DMS114 treated with DMSO at 0.1 percent for 48 hours (cell line): Measurements from ENCODE around the gene LAMP5.

Experiments
- DNase-seq: peaks from one replicate; lab custom pipeline; 2025; ENCODE audit not compliant: unreplicated experiment; lab: John Stamatoyannopoulos, UW

LAMP5 gene

DNA sequence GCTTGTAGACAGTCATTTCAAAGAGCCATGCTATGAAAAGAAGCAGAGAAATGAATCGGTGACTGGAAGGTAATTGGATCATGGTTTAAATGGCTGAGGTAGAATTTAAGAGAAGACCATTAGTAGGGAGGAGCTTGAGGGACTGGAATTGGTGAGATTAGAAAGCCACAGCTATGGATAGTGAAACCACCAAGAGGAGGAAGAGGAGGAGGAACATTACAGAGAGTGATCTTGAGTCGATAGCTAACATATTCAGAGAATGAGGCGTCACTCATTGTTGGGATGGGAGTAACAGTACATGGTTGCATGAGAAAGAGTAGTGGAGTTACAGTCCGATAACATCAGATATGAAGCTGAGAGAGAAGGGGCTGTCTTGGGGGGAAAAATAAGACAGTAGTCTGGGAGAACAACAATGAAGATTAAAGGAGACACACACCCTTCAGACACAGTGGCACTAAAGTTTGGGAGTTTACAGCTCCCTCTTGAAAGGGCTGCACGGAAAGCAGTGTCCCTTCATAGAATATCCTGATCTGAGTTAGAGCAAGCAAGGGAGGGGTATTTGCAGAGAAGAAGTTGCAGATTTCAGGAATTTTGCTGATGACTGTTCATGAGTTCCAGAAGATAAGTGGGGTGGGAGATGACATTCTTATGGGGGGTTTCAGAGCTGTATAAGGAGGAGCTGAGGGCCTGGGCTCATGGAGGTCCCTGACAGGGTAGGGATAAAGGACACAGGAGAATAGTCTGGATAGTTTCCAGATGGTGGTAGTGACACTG, 15.1 kb upstream of the LAMP5 start:
- no peak for DNase-seq

DNA sequence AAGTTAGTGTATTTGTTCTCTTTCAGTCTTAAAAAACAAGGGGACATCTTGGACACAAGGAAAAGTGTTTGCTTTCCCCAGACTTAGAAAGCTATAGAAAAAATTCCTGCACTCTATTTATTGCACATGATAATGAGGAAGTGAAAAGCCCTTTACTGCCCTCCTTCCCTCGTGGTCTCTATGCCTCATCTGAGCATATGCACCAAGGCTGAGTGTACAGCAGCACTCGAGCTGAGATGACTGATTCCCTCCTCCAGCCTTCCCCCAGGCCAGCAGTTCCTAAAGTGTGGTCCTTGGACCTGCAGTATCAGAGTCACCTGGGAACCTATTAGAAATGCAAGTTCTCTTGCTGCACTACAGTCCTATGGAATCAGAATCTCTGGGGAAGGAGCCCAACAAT, 14.3 kb upstream of the LAMP5 start:
- DNase-seq: no peak

DNA sequence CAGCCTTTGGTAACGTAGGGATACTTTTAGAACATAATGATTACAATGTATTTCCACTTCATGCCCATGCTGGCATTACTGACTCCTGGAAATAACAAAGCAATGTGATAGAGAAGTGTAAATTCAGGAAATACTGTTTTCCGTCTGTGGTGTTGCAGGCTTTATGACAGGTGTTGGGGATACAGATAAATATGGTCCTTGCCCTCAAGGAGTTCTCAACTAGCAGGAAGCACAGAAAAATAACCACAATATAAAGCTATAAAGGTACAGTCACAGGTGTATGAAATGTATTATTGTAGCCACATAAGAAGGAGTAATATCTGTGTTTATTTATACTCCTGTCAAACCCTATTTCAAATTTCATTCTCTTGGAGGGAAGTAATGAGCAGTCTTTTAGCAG, 12.9 kb upstream of the LAMP5 start:
- DNase-seq: no peak

DNA sequence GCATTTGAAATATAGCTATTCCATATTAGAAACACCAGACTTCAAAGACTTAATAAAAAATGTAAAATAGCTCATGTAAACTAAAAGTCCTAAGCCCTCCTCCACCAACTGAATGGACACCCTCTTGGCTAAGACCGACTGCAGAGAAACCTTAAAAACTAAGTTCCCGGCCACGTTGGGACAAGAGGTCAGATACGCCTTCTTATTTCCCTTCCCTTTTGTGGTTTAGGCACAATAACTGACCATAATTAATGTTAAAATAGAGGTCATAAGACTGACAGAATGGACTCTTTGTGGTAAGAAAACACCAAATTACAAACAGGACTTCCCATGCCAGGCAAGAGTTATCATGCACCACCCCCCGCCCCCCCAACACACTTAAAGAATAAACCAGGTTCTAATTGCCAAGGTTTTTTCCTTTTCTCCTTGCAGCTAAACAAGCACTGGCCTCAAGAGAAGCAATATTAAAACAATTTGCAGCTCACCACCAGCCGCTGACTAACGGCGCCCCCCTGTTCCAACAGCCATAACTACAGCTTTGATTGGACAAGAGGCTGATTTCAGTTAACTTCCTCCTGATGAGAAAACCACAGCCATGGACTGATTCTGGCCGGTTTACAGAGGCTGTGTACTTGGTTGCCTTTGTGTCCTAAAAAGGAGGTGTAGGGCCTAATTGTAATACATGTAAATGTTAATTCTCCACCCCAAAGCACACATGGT, 10.7 kb upstream of the LAMP5 start:
- no peak for DNase-seq

DNA sequence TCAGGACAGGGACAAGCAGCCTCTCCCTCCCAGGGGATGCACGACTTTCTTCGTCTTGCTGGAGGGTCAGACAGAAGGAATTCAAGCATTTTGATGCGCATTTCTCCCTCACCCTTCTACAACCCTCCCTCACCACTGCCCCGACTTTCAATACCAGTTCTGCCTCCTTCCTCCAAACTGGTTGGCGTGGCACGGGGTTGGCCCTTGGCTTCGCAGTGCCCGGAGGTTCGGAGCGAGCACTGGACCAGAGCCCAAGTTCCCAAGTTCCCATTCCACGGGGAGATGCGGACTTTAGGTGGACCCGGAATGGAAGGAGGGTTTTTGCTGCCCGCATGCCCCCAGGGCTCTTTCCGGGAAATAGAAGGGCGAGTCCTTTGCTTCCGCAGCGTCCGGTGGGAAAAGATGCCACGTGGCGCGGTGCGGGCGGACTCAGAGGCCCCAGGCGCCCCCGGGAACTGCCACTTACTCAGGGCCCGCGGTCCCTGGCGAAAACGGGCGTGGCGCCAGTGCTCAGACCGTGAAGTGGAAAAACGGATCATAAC, 8.0 kb upstream of the LAMP5 start:
- no peak for DNase-seq

DNA sequence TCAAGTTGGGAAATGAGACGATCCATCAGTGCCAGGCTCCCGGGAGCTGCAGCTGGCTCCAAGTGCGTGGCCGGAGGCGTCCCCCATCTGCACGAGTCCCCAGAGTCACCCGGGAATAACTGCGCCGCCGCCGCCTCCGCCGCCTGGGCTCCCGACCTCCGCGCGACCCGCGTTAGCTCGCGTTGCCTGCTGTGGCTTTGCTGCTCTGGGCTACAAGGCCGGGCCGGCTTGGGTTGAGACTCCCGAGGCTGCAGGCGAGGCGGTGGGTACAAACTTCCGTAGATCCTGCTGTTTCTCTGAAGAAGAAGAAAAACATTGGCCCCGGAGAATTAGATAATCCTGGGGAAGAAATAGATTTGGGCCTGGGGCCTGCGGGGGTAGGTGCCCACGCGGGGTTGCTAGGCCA, 7.4 kb upstream of the LAMP5 start:
- DNase-seq: no peak

DNA sequence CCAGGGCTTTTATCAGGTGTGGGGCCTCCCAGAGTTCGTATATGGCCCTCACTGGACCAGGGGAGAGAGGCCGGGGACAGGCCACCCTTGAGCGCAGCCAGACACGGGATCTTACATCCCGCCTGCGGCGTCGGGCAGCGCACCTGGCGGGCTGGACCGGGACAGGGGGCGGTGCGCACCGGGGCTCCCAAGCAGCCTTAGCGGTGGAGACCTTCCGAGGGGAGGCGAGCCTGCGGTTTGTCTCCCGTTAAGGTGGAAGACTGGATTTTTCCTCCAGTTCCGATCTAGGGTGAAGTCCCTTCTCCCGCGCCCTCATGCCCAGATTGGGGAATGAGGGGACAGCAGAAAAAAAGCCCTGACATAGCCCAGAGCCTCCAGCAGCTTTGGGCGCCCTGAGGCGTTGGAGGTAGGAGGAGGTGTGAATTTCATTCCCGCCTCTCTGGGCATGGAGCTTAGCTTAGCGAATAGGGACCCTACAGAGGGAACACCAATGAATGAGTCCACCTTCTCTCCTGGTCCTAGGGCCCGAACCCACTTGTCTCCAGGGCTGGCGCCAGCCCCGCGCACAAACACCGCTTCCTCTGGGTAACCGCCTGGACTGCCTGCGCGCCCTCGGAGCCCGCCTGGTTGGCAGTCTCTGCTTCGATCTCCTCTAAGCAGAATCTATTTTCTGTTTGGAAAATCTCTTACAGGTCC, 6.7 kb upstream of the LAMP5 start:
- DNase-seq: no peak

DNA sequence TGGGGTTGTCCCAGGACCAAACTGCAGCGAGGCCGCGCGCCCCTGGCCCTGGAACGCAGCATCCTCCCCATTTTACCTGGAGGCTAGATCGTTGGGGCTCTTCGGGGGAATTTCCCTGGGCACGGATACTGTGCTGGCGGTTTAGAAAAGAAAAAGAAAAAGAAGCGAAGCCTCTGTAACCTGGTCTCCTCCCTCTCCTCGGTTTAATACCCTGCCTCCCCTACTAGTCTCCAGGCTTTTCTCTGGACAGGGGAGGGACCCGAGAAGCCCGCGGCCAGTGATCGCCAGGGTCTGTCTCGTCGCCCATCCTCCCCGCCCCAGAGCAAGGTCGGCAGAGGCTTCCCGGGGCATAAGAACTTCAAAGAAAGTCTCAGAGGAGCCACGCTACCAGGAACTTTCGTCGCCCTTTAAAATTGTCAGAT, 6.1 kb upstream of the LAMP5 start:
- no peak for DNase-seq

DNA sequence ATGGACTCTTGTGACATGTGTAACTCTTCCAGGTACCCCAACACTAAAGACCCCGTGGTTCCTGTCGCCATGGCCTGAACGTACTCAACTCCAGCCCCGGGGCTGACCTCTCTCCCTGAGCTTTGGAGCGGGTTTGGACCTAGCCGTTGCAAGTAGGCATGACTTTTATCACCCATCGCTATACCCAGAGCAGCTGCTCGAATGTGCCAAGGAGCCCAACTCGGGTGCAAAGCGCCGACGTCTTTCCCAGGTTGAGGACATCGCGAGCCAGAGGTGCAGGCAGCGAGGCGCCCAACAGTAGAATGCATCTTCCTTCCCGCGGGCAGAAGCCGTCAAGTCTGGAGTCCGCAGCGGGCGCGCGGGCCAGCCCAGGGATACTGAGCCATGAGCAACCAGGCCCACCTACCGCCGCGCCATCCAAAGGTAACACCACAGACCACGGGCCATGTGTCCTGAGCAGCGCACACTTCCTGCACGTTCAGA, 5.7 kb upstream of the LAMP5 start:
- DNase-seq: no peak

DNA sequence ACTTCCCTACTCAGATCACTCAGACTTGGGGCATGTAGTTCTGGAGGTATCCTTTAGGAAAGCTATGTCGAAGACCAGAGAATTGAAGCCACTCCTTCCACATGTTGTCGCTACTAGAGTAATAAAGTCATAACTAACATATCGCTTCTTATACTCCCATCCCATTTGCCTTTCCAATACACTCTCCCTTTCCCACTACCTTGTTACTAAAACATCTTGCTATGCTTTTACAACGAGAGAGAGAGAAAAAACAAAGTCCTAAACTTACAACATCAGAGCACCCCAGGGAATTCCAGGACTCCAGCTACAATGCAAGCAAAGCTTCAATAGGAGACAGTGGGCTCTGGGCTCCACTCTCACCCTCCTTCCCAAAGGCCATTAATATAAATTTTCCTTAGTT, 5.1 kb upstream of the LAMP5 start:
- DNase-seq: no peak

DNA sequence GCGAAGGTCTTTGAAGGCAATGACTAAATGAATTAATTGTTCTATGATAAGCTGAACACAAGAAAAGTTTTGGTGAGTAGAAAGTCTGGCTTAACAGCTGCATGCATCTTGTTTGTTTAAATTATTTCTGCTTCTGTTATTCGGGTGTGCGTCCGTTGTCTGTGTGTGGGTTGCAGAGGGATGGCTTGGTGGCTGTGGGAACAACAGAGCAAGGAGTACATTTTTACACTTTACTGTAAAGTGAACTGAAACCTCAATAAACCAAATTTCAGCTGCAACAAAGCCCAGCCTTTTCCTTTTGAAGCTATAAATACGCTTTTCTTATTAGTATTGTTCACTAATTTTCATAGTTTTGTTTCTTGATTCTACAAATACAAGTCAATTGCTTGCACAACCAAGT, 3.5 kb upstream of the LAMP5 start:
- no peak for DNase-seq

DNA sequence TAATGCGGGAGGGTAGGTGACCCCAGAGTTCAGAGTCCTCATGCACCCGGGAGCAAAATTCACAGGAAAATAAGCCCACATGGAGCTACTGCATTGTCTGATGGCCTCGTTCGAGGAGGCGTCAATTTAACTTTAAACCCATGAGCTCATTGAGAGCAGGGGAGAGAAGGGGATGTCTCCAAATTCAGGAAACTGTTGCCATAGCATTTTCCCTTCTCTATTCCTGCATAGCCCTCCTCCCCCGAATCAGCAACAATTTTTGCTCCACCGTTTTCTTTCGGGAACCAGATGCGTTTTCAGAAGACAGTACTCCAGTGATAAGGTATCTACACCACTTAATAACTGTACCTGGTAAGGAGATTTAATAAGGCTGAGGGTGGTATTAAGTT, 324 bp upstream of the LAMP5 start:
- DNase-seq: no peak

DNA sequence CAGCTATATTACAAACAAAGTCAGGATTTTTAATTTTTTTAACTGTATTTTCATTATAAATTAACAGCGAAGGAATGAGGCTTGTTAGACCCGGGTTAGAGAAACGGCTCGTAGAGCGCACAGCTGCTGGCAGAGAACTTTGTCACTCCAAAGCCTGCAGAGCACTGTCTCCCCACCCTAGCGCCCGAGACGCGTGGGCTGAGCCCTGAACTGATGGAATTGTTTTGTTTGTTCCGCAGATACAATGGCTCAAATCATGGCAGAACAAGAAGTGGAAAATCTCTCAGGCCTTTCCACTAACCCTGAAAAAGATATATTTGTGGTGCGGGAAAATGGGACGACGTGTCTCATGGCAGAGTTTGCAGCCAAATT, 810 bp downstream of the LAMP5 start:
- DNase-seq: no peak

DNA sequence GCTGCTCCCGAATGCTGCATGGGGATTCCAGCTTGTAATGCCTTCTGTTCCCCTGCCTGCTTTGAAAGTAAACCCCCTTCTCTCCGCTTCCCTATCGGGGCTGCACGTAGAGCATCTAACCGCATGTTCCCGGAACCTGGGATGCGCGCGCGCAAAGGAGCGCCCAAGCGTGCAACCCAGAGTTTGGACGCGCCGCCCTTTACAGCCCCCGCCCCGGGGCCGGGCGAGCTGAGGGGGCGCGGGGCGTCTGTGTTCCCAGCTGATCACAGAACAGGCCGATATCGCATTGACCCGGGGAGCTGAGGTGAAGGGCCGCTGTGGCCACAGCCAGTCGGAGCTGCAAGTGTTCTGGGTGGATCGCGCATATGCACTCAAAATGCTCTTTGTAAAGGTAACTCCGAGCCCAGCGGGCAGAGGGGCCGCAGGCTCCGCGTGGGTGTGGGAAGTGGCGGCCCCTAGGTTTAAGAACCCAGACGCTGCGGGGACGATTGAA, 1.4 kb downstream of the LAMP5 start:
- no peak for DNase-seq

DNA sequence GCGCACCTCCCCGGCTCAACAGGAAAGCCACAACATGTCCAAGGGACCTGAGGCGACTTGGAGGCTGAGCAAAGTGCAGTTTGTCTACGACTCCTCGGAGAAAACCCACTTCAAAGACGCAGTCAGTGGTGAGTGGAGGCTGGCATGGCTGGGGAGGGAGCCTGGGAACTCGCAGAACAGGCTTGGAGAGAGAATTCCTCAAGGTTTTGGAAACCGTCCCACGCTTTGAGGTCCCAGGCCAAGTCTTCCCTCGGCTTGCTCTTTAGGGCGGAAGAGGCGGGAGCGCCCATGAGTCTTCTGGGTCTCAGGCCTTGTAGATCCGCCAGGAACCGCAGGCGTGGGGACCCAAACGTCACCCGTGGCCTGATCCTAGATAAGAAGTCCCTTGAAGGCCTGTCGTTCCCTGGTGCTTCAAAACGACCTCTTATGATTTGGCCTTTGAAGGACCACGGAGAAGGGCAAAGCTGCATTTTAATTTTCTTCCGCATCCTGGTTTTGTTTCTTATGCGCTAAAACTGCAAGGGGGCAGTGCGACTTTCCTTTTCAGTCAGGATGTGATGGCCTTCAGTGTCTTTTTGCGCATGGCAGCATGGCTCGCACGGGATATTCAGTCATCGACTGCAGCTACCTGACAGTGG, 2.0 kb downstream of the LAMP5 start:
- no peak for DNase-seq

DNA sequence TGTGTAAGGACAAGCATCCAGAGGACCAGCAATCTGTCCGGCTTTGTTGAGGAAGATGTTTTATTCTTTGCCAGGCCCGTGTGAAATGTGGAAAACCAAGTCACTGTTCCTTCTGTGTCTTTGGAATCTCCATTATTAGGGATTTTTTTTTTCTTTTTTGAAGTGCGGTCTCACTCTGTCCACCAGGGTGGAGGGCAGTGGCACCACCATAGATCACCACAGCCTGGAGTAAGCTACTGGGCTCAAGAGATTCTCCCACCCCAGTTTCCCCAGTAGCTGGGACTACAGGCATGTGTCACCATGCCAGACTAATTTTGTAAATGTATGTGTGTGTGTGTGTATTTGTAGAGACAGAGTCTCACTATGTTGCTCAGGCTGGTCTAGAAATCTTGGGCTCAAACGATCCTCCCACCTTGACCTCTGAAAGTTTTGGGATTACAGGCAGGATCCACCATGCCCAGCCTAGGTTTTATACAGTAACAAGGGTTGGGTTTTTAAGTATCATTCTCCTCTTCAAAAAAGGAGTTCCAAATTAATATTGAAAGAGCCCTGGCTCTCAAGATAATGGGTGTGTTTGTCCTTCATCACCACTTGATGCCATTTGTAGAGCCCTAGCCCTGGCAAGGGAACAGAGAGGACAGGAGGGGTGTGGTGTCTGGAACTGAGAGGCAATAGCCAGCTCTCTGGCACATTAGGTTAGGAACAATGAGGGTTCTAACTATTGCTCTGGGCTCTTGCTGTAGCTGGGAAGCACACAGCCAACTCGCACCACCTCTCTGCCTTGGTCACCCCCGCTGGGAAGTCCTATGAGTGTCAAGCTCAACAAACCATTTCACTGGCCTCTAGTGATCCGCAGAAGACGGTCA, 3.1 kb downstream of the LAMP5 start:
- DNase-seq: no peak

DNA sequence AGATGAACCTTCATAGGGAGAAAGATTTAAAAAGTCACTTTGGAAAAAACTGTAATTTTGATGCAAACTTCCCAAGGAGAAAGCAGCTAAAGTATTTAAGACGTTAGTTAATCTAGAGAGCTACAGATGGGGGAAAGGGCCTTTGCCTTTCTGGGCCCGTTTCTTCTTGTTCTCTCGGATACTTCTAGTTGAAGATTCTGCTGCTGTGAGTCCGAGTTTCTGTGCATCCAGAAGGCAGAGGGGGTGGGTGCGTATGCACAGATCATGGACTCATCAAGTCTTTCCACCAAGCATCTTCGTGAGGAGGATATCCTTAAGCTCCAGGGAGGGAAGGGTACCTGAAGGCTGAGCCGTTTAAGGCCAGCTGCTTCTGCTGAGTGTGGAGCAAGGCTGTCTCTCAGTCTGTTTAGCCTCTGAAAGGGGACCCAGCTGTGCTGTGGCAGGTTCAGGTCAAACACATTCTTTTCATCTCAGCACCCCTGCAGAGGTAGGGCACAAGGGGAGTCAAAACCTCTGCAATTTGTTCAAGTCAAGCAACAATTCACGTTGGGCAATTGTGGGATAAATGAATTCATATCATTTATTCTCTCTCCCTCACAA, 4.3 kb downstream of the LAMP5 start:
- no peak for DNase-seq

DNA sequence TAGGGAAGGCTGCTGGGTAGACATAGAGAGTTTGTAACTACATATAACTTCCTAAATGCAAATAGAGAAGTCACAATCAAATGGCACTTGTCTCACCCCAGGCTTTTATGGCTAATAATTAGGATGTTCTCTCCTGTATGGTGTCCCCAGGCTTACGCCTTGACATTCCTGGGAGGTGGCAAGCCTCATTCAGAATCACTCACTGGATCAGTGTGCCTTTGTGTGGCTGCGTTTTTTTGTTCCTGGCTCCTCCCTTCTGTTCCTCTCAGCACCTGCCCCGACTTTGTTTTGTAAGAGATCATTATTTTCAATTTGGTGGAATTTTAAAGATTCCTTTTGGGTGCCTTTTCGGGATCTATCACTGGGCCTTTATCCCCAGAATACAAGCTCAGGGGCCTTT, 5.7 kb downstream of the LAMP5 start:
- no peak for DNase-seq

DNA sequence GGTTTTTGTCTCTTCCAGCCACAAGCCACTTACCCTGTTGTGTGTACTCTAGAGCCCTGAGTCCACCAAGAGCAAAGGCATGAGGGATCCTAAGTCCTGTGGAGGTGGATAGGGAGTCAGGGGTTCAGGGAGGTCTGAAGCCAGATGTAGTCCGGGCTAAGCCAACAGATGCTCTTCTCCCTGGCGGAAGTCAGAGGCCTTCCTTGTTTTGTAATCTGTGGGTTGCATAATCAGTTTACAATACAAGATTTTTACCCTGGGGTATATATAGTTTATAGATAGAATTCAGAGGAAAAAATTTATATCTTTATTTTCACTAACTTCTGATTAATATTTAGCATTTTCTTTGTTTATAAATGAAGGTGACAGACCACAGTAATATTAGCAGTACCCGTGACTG, 9.2 kb downstream of the LAMP5 start:
- no peak for DNase-seq

DNA sequence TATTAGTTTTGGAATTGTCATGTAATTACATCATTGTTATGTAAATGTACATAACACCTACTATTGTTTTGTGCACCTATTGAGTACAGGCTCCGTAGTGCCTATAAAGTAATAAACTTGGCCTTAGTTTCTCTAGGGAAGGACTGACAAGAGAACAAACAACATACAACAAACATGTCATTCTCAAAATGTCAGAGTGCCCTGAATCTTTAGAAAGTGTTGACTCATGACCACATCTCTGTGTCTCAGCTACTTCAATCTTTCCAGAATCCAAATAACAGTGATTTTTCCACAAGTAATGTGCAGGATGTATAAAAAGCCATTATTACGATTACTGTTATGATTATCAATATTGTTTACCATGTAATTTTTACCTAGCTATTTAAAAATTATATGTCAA, 17.2 kb downstream of the LAMP5 start:
- no peak for DNase-seq
